Raji (cell line): ENCODE data around the gene PITPNM3.

Source experiments
- POLR2A ChIP-seq: IDR thresholded peaks from 2 replicates; pipeline ENCODE4 v1.6.1; 2011; ENCODE audit warnings: low read depth, low read length, control low read depth; ENCODE audit not compliant: insufficient read depth

The PITPNM3 gene

GRCh38 chr17:6453279-6454024 lies 102.9 kb downstream of the PITPNM3 start:
- no peak for TF ChIP-seq POLR2A

DNA sequence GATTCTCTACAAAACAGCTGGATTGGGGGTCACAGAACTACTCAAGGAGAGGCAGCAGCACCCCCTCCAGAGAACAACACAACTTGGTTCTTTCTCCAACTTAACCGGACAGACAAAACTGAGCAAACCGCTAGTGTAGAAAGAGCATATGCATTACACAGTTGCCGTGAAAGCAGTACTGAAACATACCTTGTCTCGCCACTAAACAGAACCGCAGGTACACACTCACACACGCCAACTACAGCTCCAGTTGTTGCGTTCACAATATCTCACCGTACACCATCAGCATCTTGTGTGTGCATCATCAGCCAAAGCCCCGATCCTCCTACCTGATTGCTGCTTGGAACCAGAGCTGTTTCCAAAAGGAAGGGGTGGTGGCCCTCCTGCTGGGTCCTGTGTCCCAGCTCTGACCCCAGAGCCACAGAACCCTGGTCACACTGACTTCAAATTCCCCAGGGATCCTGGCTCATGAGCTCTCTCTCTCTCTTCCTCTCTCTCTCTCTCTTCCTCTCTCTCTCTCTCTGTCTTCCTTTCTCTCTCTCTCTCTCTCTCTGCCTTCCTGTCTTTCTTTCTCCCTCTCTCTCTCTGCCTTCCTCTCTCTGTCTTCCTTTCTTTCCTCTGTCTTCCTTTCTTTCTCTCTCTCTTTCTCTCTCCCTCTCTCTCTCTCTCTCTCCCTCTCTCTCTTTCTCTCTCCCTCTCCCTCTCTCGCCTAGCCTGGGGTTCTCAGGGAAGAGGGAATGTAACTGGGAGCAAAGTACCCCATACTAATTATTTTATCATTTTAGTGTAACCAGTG lies 103.7 kb downstream of the PITPNM3 start:
- TF ChIP-seq POLR2A = no peak

DNA sequence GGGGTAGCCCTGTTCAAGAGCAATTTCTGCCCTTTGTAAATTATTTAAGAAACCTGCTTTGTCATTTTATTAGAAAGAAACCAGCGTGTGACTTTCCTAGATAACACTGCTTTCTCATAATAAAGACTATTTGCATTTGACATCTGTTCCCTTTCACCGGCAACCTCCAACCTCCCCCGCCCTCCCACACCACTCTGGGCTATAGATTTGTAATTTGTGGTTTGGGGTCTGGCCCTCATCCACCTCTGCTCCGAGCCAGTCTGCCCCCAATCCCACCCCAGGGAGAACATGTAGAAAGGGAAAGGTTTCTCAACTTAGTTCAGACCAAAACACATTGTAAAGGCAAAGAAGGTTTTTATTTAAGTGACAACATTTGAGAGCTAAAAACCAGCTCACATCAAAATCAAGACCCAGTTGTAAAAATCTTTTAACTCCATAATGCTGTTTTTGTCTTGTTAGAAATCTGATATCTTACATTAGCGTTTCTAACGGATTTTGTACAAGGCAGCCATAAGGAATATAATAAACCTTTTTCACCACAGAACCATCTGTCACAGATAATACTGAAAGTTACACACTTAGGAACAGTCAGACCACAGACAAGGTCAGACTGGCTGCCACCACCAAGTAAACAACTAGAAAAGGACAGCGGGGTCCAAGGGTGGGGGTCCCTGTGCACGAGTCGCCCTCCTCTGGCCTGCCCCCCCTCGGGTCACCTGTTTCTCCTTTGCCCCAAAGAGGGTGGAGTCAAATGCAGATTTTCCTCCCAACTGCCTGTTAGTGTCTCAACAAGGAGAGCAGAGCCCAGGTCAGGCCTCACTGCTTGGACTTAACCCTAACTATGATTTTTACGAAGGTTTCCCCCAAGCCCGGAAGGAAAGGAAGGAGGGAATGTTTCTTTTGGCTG lies 105.2 kb downstream of the PITPNM3 start:
- TF ChIP-seq POLR2A = no peak

- TF ChIP-seq POLR2A = no peak
Measured at GRCh38 chr17:6449307-6449706, 107.0 kb downstream of the PITPNM3 start.

GRCh38 chr17:6448473-6448872 lies 107.9 kb downstream of the PITPNM3 start:
- no peak for TF ChIP-seq POLR2A

DNA sequence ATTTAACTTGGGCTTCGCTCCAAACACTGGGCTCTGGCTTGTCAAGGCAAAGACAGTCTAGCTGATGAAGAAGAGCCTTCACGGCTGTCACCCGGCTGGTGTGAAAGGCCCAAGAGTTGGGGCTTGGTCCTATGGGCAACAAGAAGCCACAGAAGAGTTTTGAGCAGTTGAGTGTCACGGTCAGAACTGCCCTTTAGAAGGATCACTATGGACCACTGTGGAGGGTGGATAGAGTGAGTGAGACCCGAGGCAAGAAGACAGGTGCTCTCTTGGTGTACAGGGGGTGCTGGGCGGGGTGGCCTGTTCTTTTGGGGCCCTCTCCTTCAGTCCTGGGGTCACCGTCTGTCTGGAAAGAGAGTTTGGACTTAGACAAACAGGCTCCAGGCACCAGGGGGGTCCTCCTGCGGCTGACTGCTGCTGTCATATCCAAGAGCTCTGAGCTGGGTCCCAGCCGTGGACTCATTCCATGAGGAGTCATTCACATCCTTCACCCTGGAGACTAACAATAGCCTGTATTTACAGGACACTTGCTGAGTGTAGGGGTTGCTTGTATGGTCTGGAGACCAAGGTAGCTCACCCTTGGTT lies 109.7 kb downstream of the PITPNM3 start:
- no peak for TF ChIP-seq POLR2A

GRCh38 chr17:6444571-6445335 lies 111.6 kb downstream of the PITPNM3 start:
- no peak for TF ChIP-seq POLR2A

- TF ChIP-seq POLR2A = no peak
Measured at GRCh38 chr17:6443692-6444570, 112.4 kb downstream of the PITPNM3 start, which contains the start of gene PIMREG. TSS of gene PIMREG (plus strand) at chr17:6444455. CDS start at chr17:6445111, 656 bp downstream.

DNA sequence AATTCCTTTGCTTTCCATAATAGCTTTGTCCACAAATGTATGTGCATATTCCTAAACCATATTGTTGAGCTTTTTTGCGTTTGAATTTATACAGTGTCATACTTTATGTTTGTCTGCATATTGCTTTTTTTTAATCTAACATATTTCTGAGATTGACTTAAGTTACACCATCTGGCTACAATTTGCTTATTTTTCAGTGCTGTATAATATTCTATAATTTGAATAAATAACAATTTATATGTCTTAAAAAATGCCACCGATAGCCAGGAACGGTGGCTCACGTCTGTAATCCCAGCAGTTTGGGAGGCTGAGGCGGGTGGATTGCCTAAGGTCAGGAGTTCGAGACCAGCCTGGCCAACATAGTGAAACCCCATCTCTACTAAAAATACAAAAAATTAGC lies 113.6 kb downstream of the PITPNM3 start:
- TF ChIP-seq POLR2A = no peak

- TF ChIP-seq POLR2A = no peak
Measured at GRCh38 chr17:6439951-6440350, 116.4 kb downstream of the PITPNM3 start.

- no peak for TF ChIP-seq POLR2A
Measured at GRCh38 chr17:6437956-6438355, 118.4 kb downstream of the PITPNM3 start.

GRCh38 chr17:6437466-6437865 lies 118.9 kb downstream of the PITPNM3 start:
- no peak for TF ChIP-seq POLR2A

DNA sequence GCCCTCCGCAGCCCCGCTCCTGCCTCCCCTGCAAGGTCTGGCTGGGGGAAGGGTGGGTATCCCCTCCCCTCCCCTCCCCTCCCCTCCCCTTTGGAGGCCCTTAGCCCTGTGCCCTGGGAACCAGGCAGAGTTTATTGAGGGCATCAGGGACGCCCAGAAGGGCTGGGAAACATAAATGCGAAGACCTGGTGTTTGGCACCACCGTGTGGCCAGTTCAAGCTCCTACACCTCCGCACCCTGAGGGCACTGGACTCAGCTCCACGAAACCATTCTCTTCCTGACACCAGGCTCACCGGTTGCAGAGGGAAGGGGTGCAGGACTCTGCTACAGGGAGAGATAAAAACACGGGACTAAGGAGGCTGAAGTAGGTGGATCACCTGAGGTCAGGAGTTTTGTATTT lies 120.4 kb downstream of the PITPNM3 start:
- no peak for TF ChIP-seq POLR2A
